ENCODE results near the gene JAZF1.

DNA sequence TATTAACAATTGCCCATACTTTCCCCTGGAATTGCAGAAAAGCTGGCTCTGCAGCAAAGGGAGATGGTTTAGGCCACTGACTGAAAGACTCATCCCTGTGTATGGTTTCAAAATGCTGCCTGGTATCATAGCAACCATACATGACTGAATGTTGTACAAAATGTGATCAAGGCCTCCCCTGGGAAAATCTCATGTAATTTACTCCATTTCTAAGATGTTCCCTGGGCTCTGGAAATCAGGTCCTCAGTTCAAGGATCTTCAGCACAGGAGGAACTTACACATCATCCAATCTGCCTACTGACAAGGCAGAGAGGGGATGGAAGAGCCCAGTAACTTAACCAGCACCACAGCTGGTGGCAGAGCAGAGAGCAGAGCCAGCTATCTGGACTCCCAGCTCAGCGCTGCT is 111.8 kb downstream of the JAZF1 start:
- no peak for TF ChIP-seq CEBPB (IDR thresholded peaks at IDR 0.05; ENCODE audit: borderline replicate concordance in 1 of 2, low read depth in 2 of 2, low read length in 2 of 2)
- no peak for TF ChIP-seq WRNIP1 (IDR thresholded peaks at IDR 0.05; ENCODE audit: borderline replicate concordance, low read depth, low read length)
